ENCODE data around the gene TNIK. TPM values are rescaled to one million over a fixed set of nuclear protein-coding genes. Genes with fewer than 3 reads are reported as not detected.

The TNIK gene
- total and polyA plus RNA-seq, 2 of the 4 experiments (the other 2 are of a cell fraction): 3.4 to 6.3 TPM

- no peaks in the 10 kb centered on the region for H3K79me1 ChIP-seq (ENCODE audit: low read depth in 1 of 2, low read length in 2 of 2)
- no peak overlapping the region for H3K18ac ChIP-seq (ENCODE audit: low read depth, low read length)
- POLR2A ChIA-PET (ENCODE audit: unreplicated experiment): no interaction called here
- no peak overlapping the region for H3K9ac ChIP-seq (ENCODE audit: low read depth, low read length)
- DNase-seq: no peak
- no peak overlapping the region; the same call in 1 of the 2 replicates for H3K23ac ChIP-seq (ENCODE audit: low read depth, low read length)
- TF ChIP-seq SMC3 (IDR thresholded peaks at IDR 0.05; ENCODE audit: low read depth, low read length) (no peak), BHLHE40 (IDR thresholded peaks at IDR 0.05; ENCODE audit: low read depth, low read length) (no peak), RAD21 (IDR thresholded peaks at IDR 0.05; ENCODE audit: low read length) (no peak), CTCF (conservative IDR thresholded peaks at IDR 0.05; ENCODE audit: low read depth, low read length) (no peak), MAZ (IDR thresholded peaks at IDR 0.05; ENCODE audit: borderline replicate concordance, low read depth, low read length) (no peak), RFX5 (IDR thresholded peaks at IDR 0.05; ENCODE audit: low read depth, low read length) (no peak), FOS (IDR thresholded peaks at IDR 0.05; ENCODE audit: low read depth, low read length) (no peak), CHD1 (IDR thresholded peaks at IDR 0.05; ENCODE audit: low read depth, low read length) (no peak)
- no peak overlapping the region for H3K14ac ChIP-seq (replicated peaks; ENCODE audit: low read depth, low read length)
- H3K9me1 ChIP-seq (ENCODE audit: insufficient read depth, low read length): no peaks in the 10 kb centered on the region
- H4K8ac ChIP-seq (ENCODE audit: low read depth in 2 of 2, low read length in 2 of 2): no peak overlapping the region
- no peaks in the 10 kb centered on the region for H3K4me1 ChIP-seq (ENCODE audit: control insufficient read depth, insufficient read depth, low read length)
- H4K20me1 ChIP-seq (ENCODE audit: insufficient read depth, low read length): no peaks in the 10 kb centered on the region
- H3K27ac ChIP-seq (ENCODE audit: insufficient read depth, low read length): no peak overlapping the region
- no peak overlapping the region for H2AK9ac ChIP-seq (replicated peaks; ENCODE audit: low read depth, low read length, poor library complexity)
- H2BK20ac ChIP-seq (ENCODE audit: low read depth, low read length): no peak overlapping the region
- no peaks in the 10 kb centered on the region for H3K36me3 ChIP-seq (ENCODE audit: control insufficient read depth, insufficient read depth, low read length)
- ATAC-seq (ENCODE audit: low read depth): no peak
- H4K91ac ChIP-seq (ENCODE audit: insufficient read depth, low read depth, low read length): no peak overlapping the region
- no peaks in the 10 kb centered on the region for H3K9me3 ChIP-seq (ENCODE audit: control insufficient read depth, insufficient read depth, low read length)
- dilution Hi-C loops (cut with HindIII; ENCODE audit: low sequenced_read_pairs, unreplicated experiment): no loop called here
- H3K4me2 ChIP-seq (ENCODE audit: low read depth, low read length): no peak overlapping the region
- intact Hi-C loops (cut with micrococcal nuclease): no loop called here
- H4K5ac ChIP-seq (ENCODE audit: low read depth, low read length): no peak overlapping the region
- no peak overlapping the region for H3K4me3 ChIP-seq (ENCODE audit: insufficient read depth, low read depth, low read length)
- H3K56ac ChIP-seq (ENCODE audit: extremely low read depth, insufficient read depth, low read length): no peak overlapping the region
- no peak overlapping the region for H2AFZ ChIP-seq (replicated peaks; ENCODE audit: low read length, poor library complexity)
- H2AK5ac ChIP-seq (ENCODE audit: low read depth, low read length): no peak overlapping the region
- in situ Hi-C loops (cut with MboI; ENCODE audit: low sequenced_read_pairs): no loop called here
- no peak overlapping the region for H2BK15ac ChIP-seq (ENCODE audit: low read depth, low read length)
- no TSS peak for BruUV-seq (replicated peaks)
- WGBS, 2 experiments (ENCODE audit: extremely low coverage in 2 of 2, insufficient read length in 1 of 2): 72% methylated on average over 4 of the region's 4 CpGs; no CpG with 5 or more reads in 1 of the 2 experiments
- no peak overlapping the region for H2BK5ac ChIP-seq (ENCODE audit: low read depth, low read length, poor library complexity, severe bottlenecking)
- no peak overlapping the region for H3K4ac ChIP-seq (ENCODE audit: low read depth, low read length)
- H3K27me3 ChIP-seq (ENCODE audit: control insufficient read depth, insufficient read depth, low read length): no peaks in the 10 kb centered on the region; the same call in none of the 2 replicates
- H2BK120ac ChIP-seq (ENCODE audit: low read depth, low read length): no peak overlapping the region
- CTCF ChIA-PET: no interaction called here
Observed at GRCh38 chr3:171487382-171487781, 27.2 kb upstream of the TNIK start.

Measured in IMR-90 (cell line).